Measurements from ENCODE around the gene GSTP1. TPM values are rescaled to one million over a fixed set of nuclear protein-coding genes. Genes with fewer than 3 reads are reported as not detected.

Gene GSTP1
- total and polyA plus RNA-seq, 9 of the 15 experiments (the other 6 are each of a cell fraction or from before 2014, with no cell fraction given): 592 to 2,150 (median 1,204) TPM

- TF ChIP-seq ERF (CRISPR knock-in tag; IDR thresholded peaks at IDR 0.05) (peak; percentile 83; the same call in 1 of the 2 replicates), SUPT5H (IDR thresholded peaks at IDR 0.05) (peak; percentile 75), POLR2B (IDR thresholded peaks at IDR 0.05; ENCODE audit: low read depth, partially characterized antibody) (peak; percentile 70), E2F1 (CRISPR knock-in tag; IDR thresholded peaks at IDR 0.05) (0 out of 2 replicates have a peak, but pooled peaks have one; percentile 47), MAX (CRISPR knock-in tag; IDR thresholded peaks at IDR 0.05) (peak; percentile 50), TOE1 (IDR thresholded peaks at IDR 0.05; ENCODE audit: borderline replicate concordance) (0 out of 2 replicates have a peak, but pooled peaks have one; percentile 47), TOE1 (CRISPR knock-in tag; IDR thresholded peaks at IDR 0.05; ENCODE audit: borderline replicate concordance, low read depth) (0 out of 2 replicates have a peak, but pooled peaks have one; percentile 84), ESRRA (IDR thresholded peaks at IDR 0.05; ENCODE audit: borderline replicate concordance, low read depth) (peak; percentile 61; the same call in 1 of the 2 replicates), BRD9 (IDR thresholded peaks at IDR 0.05; ENCODE audit: low read depth, partially characterized antibody) (no peak), TBP (optimal IDR thresholded peaks at IDR 0.05; ENCODE audit: low read depth, low read length) (peak; percentile 75), CREBBP (IDR thresholded peaks at IDR 0.05; ENCODE audit: low read depth, low read length) (no peak), HMGN3 (IDR thresholded peaks at IDR 0.05; ENCODE audit: borderline replicate concordance, extremely low read depth, insufficient read length, low read depth, low read length) (peak; percentile 80), KLF1 (tag; IDR thresholded peaks at IDR 0.05) (no peak), E2F8 (IDR thresholded peaks at IDR 0.05; ENCODE audit: low read depth, partially characterized antibody) (peak; percentile 27), PHB (CRISPR knock-in tag; IDR thresholded peaks at IDR 0.05) (0 out of 2 replicates have a peak, but pooled peaks have one; percentile 40), PML (IDR thresholded peaks at IDR 0.05; ENCODE audit: low read length) (peak; percentile 19; the same call in 1 of the 2 replicates), FIP1L1 (IDR thresholded peaks at IDR 0.05; ENCODE audit: low read depth, low read length, poor library complexity, severe bottlenecking) (peak; percentile 59), CBFA2T3 (IDR thresholded peaks at IDR 0.05) (no peak), NONO (IDR thresholded peaks at IDR 0.05; ENCODE audit: low read depth in 2 of 2, low read length in 1 of 2) (peak in 1 of 2 experiments; percentile 86; a peak in 2 of 4 replicates), ZNF436 (CRISPR knock-in tag; IDR thresholded peaks at IDR 0.05) (no peak), RBM22 (IDR thresholded peaks at IDR 0.05; ENCODE audit: low read depth, low read length, poor library complexity, severe bottlenecking) (peak; percentile 50), ZBTB1 (CRISPR knock-in tag; IDR thresholded peaks at IDR 0.05; ENCODE audit: borderline replicate concordance, low read depth) (0 out of 2 replicates have a peak, but pooled peaks have one; percentile 21), ZFX (CRISPR knock-in tag; IDR thresholded peaks at IDR 0.05) (peak; percentile 79)
These were observed 46.8 kb downstream of the GSTP1 start (continued) for GRCh38 chr11:67630228-67630942.
